Measurements from ENCODE around the gene RAMP3. TPM values are rescaled to one million over a fixed set of nuclear protein-coding genes. Genes with fewer than 3 reads are reported as not detected.

Gene RAMP3
- total and polyA plus RNA-seq, 10 of the 15 experiments (the other 5 are each of a cell fraction or from before 2014, with no cell fraction given) = not detected

DNA sequence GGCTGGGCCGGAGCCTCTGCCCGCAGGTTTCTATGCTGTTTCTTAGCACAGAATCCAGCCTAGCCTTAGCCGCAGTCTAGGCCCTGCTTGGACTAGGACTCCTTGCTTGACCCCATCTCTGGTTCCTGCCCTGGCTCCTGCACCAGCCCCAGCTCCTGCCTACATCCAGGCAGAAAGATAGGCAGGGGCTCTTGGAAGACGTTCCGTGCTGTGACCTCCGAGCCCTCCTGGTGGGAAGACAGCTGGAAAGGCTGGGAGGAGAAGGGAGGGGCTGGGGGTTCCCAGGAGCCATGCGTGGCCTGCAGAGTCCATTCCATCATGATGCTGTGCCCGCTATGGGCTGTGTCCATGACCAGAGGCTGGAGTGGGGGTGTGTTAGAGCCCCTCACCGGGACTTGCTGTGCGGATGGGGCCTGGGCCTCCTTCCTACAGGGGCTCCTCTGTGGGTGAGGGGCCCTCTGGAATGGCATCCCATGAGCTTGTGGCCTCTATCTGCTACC is 26.2 kb downstream of the RAMP3 start (continued):
- TF ChIP-seq SMC3 (IDR thresholded peaks at IDR 0.05; ENCODE audit: borderline replicate concordance, low read length) (no peak), E2F4 (IDR thresholded peaks at IDR 0.05; ENCODE audit: low read depth, low read length) (no peak), STAT3 (IDR thresholded peaks at IDR 0.05; ENCODE audit: low read depth, low read length) (no peak)

DNA sequence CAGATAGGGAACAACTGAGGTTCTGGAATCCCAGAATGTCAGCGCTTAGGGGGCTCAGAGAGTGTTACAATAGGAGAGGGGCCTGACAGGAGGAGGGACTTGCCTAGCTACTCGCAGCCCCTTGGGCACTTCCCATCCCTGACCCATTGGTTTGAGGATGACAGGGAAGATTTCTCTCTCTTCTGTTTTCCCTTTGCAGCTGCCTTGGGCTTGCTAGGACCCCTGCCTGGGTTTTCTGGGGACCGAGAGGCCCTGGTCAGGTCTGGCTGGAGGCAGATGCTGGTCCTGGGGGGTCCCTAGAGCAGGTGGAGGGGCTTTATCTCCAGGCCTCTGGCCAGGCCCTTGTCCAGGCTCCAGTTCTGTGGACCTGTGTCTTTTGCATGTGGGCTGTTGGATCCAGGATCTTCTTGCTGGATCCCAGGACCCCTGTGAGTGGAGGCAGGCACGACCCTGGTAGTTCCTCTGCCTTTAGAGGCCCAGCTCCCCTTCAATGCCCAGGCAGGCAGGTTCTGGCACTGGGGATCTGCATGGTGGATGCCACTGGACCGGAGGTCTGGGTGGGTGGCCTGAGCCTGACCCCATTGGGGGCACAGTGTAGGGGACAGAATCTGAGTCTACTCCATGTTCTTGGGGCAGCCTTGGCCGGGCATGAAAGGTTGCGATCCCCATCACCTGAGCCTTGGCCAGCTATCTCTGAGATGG is 26.9 kb downstream of the RAMP3 start:
- intact Hi-C loops (cut with micrococcal nuclease; ENCODE audit: unreplicated experiment) (no loop called here), in situ Hi-C loops (cut with MboI) (no loop called here)
- no peak overlapping the region for H3K4me2 ChIP-seq (ENCODE audit: control insufficient read depth, insufficient read depth)
- no peaks in the 10 kb centered on the region for H4K20me1 ChIP-seq (ENCODE audit: control insufficient read depth, insufficient read depth)
- WGBS (ENCODE audit: insufficient coverage, insufficient replicate concordance, low lambda C conversion rate, missing lambda C conversion rate) = 24% methylated on average over 7 of the region's 7 CpGs
- FAIRE-seq = no peak
- H3K4me1 ChIP-seq (ENCODE audit: control insufficient read depth, insufficient read depth, low read length) = no peaks in the 10 kb centered on the region
- no peak overlapping the region for H3K9ac ChIP-seq (ENCODE audit: control insufficient read depth, insufficient read depth, low read length)
- H2AFZ ChIP-seq (ENCODE audit: control insufficient read depth, low read depth, low read length) = no peak overlapping the region
- H3K27me3 ChIP-seq (replicated peaks in 1 of 2; ENCODE audit: control insufficient read depth in 2 of 2, insufficient read depth in 2 of 2, low read length in 1 of 2) = no peaks in the 10 kb centered on the region; a peak in 1 of 4 replicates
- no TSS peak for BruUV-seq (replicated peaks)
- no peaks in the 10 kb centered on the region for H3K79me2 ChIP-seq (ENCODE audit: control insufficient read depth, insufficient read depth, low read length)
- no peaks in the 10 kb centered on the region for H3K36me3 ChIP-seq (ENCODE audit: control insufficient read depth in 2 of 2, insufficient read depth in 2 of 2, low read length in 1 of 2)
- no peak for ATAC-seq
- DNase-seq (ENCODE audit: low read depth, low spot score) = no peak
- SMC1A ChIA-PET (ENCODE audit: uncharacterized antibody, unreplicated experiment) = no interaction called here
- H3K4me3 ChIP-seq = no peak overlapping the region
- no peak overlapping the region for H3K27ac ChIP-seq (ENCODE audit: control insufficient read depth, insufficient read depth)
- no peaks in the 10 kb centered on the region for H3K9me3 ChIP-seq (replicated peaks; ENCODE audit: control insufficient read depth, insufficient read depth, low read length)
- POLR2A ChIA-PET = no interaction called here
- CTCF ChIA-PET = no interaction called here
- RAD21 ChIA-PET (ENCODE audit: unreplicated experiment) = no interaction called here
- TF ChIP-seq IRF4 (IDR thresholded peaks at IDR 0.05; ENCODE audit: low read depth, low read length) (no peak), LARP7 (IDR thresholded peaks at IDR 0.05) (no peak), ETV6 (conservative IDR thresholded peaks at IDR 0.05 in 1 of 2, IDR thresholded peaks at IDR 0.05 in 1 of 2; ENCODE audit: borderline replicate concordance in 1 of 2, low read depth in 1 of 2) (no peak), CHD4 (IDR thresholded peaks at IDR 0.05) (no peak), ZNF217 (IDR thresholded peaks at IDR 0.05) (no peak), EZH2 (IDR thresholded peaks at IDR 0.05; ENCODE audit: borderline replicate concordance, control insufficient read depth, low read depth, low read length) (no peak), MEF2A (IDR thresholded peaks at IDR 0.05; ENCODE audit: insufficient read depth, low read depth, low read length) (no peak), POLR2A (IDR thresholded peaks at IDR 0.05; ENCODE audit: low read depth, low read length) (no peak), BHLHE40 (IDR thresholded peaks at IDR 0.05; ENCODE audit: borderline replicate concordance in 1 of 2, low read depth in 2 of 2, low read length in 1 of 2) (no peak), SMAD5 (IDR thresholded peaks at IDR 0.05; ENCODE audit: low read depth) (no peak), TCF12 (IDR thresholded peaks at IDR 0.05; ENCODE audit: low read depth, low read length) (no peak), EP300 (IDR thresholded peaks at IDR 0.05; ENCODE audit: borderline replicate concordance in 1 of 2, control insufficient read depth in 1 of 2, low read depth in 2 of 2, low read length in 2 of 2) (no peak), NR2F1 (conservative IDR thresholded peaks at IDR 0.05) (no peak), ELK1 (IDR thresholded peaks at IDR 0.05; ENCODE audit: low read depth, low read length) (no peak)
- TF ChIP-seq, protein P1, sequence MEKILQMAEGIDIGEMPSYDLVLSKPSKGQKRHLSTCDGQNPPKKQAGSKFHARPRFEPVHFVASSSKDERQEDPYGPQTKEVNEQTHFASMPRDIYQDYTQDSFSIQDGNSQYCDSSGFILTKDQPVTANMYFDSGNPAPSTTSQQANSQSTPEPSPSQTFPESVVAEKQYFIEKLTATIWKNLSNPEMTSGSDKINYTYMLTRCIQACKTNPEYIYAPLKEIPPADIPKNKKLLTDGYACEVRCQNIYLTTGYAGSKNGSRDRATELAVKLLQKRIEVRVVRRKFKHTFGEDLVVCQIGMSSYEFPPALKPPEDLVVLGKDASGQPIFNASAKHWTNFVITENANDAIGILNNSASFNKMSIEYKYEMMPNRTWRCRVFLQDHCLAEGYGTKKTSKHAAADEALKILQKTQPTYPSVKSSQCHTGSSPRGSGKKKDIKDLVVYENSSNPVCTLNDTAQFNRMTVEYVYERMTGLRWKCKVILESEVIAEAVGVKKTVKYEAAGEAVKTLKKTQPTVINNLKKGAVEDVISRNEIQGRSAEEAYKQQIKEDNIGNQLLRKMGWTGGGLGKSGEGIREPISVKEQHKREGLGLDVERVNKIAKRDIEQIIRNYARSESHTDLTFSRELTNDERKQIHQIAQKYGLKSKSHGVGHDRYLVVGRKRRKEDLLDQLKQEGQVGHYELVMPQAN (conservative IDR thresholded peaks at IDR 0.05) = no peak

Measured in GM12878 (cell line).